NCI-H446 (cell line): ENCODE measurements around the gene C7orf33.
A peak's percentile ranks its signal among the peaks of the same experiment; 100 is the strongest.
"Not testable (repeated sequence)": the region's sequence is repeated elsewhere in the genome, so short reads cannot be mapped to it uniquely, and the experiment has no call there.

Source experiments
- DNase-seq, 2 experiments: peaks; one replicate each; lab custom pipeline; 2025; lab: John Stamatoyannopoulos, UW

C7orf33 gene

GRCh38 chr7:148580446-148580845, 10.1 kb upstream of the C7orf33 start:
- no peak for DNase-seq

GRCh38 chr7:148581624-148582023, 8.9 kb upstream of the C7orf33 start:
- no peak for DNase-seq

GRCh38 chr7:148584154-148584827, 6.3 kb upstream of the C7orf33 start:
- DNase-seq, result no peak

GRCh38 chr7:148585399-148585798, 5.2 kb upstream of the C7orf33 start:
- no peak for DNase-seq

- no peak for DNase-seq
Observed at GRCh38 chr7:148587076-148587475, 3.5 kb upstream of the C7orf33 start.

GRCh38 chr7:148588168-148588567, 2.4 kb upstream of the C7orf33 start:
- no peak for DNase-seq

GRCh38 chr7:148588670-148589131, 1.9 kb upstream of the C7orf33 start:
- no peak for DNase-seq

GRCh38 chr7:148589640-148590039, 926 bp upstream of the C7orf33 start:
- no peak for DNase-seq

- DNase-seq, result not testable (repeated sequence)
Observed at GRCh38 chr7:148596354-148596753, 5.8 kb downstream of the C7orf33 start.

GRCh38 chr7:148598351-148598750, 7.8 kb downstream of the C7orf33 start:
- no peak for DNase-seq

- no peak for DNase-seq
Observed at GRCh38 chr7:148605350-148605749, 14.8 kb downstream of the C7orf33 start.

- no peak for DNase-seq
Observed at GRCh38 chr7:148607151-148607661, 16.6 kb downstream of the C7orf33 start.

GRCh38 chr7:148609045-148609725, 18.6 kb downstream of the C7orf33 start:
- DNase-seq, result peak in 1 of 2 experiments; percentile 28

- no peak for DNase-seq
Observed at GRCh38 chr7:148611692-148612091, 21.1 kb downstream of the C7orf33 start.

- DNase-seq, result no peak
Observed at GRCh38 chr7:148615085-148615730, 24.6 kb downstream of the C7orf33 start.

- no peak for DNase-seq
Observed at GRCh38 chr7:148620749-148621359, 30.3 kb downstream of the C7orf33 start.

GRCh38 chr7:148621563-148621962, 31.0 kb downstream of the C7orf33 start:
- DNase-seq, result no peak

GRCh38 chr7:148622887-148623585, 32.5 kb downstream of the C7orf33 start:
- peak; percentile 38 to 77 for DNase-seq

GRCh38 chr7:148623586-148624282, 33.2 kb downstream of the C7orf33 start:
- DNase-seq, result peak in 1 of 2 experiments; percentile 38

- DNase-seq, result no peak
Observed at GRCh38 chr7:148624735-148625134, 34.2 kb downstream of the C7orf33 start.

GRCh38 chr7:148625342-148625741, 34.8 kb downstream of the C7orf33 start:
- no peak for DNase-seq
